ENCODE measurements around the gene TMEM82.
A peak's percentile ranks its signal among the peaks of the same experiment; 100 is the strongest.

Gene TMEM82

DNA sequence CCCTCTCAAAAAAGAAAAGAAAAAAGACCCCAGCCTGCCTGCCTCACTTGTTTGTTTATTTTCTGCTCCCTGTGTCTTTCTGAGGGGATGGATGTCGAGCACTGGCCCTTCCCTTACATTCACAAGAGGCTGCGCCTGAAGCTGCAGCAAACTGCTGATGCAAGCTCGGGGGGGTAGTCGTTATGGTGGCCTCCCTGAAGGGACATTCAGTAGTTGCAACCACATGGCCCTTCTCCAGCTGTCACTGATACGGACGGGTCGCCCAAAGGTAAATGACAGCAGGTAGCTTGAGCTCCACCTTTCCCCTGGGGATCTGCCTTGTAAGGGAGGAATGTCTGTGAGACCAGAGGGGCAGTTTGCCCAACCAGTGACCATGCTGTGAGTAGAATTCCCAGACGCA is 40.5 kb upstream of the TMEM82 start:
- H3K4me1 Mint-ChIP-seq, result peaks cover 36% of the 10 kb centered on the region

DNA sequence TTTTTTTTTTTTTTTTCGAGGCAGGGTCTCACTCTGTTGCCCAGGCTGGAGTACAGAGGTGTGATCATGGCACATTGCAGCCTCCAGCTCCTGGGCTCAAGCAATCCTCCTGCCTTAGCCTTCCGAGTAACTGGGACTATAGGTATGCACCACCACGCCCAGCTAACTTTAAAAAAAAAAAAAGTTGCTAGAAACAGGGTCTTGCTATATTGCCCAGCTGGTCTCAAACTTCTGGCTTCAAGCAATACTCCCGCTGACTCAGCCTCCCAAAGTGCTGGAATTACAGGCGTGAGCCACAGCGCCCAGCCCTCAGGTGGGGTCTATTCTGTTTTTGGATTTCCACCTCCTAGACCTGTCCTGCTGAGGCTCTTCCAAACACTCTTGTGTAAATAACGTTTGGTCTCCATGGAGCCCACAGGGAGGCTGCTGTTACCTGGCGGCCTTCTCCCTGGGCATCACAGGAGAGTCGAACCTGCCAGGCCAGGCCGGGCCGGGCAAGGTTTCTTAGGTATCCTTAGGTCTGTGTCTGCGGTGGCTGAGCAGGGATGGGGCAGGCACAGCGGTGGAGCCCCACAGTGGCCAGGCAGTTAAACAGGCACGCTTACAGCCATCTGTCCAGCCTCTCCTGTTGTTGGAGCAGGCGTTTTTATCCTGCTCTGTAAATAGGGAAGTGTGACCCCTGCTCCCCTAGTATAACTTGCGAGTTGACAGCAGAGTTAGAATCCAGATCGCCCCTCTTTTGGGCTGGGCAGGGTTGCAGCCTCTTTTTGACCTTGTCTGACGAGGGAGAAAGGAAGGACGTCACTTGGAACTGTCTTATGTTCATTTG is 39.4 kb upstream of the TMEM82 start:
- Mint-ChIP-seq H3K4me3 (no peak overlapping the region), H3K36me3 (ENCODE audit: low read depth) (peaks cover 38% of the 10 kb centered on the region), H3K4me1 (peaks cover 33% of the 10 kb centered on the region), H3K9me3 (no peaks in the 10 kb centered on the region), H3K27ac (peak overlapping the region; percentile 76), H3K27me3 (ENCODE audit: low read depth, poor library complexity) (no peaks in the 10 kb centered on the region)
- TF ChIP-seq, protein P1, sequence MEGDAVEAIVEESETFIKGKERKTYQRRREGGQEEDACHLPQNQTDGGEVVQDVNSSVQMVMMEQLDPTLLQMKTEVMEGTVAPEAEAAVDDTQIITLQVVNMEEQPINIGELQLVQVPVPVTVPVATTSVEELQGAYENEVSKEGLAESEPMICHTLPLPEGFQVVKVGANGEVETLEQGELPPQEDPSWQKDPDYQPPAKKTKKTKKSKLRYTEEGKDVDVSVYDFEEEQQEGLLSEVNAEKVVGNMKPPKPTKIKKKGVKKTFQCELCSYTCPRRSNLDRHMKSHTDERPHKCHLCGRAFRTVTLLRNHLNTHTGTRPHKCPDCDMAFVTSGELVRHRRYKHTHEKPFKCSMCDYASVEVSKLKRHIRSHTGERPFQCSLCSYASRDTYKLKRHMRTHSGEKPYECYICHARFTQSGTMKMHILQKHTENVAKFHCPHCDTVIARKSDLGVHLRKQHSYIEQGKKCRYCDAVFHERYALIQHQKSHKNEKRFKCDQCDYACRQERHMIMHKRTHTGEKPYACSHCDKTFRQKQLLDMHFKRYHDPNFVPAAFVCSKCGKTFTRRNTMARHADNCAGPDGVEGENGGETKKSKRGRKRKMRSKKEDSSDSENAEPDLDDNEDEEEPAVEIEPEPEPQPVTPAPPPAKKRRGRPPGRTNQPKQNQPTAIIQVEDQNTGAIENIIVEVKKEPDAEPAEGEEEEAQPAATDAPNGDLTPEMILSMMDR (IDR thresholded peaks at IDR 0.05), result no peak
- no peak for DNase-seq

More for the DNA sequence above, 40.5 kb upstream of the TMEM82 start:
- peaks cover 36% of the 10 kb centered on the region for H3K36me3 Mint-ChIP-seq (ENCODE audit: low read depth)
- H3K9me3 Mint-ChIP-seq, result no peaks in the 10 kb centered on the region
- H3K27ac Mint-ChIP-seq, result peak overlapping the region; percentile 69
- H3K4me3 Mint-ChIP-seq, result no peak overlapping the region
- H3K27me3 Mint-ChIP-seq (ENCODE audit: low read depth, poor library complexity), result no peaks in the 10 kb centered on the region
- no peak for DNase-seq
- TF ChIP-seq, protein P1 (IDR thresholded peaks at IDR 0.05), result no peak

DNA sequence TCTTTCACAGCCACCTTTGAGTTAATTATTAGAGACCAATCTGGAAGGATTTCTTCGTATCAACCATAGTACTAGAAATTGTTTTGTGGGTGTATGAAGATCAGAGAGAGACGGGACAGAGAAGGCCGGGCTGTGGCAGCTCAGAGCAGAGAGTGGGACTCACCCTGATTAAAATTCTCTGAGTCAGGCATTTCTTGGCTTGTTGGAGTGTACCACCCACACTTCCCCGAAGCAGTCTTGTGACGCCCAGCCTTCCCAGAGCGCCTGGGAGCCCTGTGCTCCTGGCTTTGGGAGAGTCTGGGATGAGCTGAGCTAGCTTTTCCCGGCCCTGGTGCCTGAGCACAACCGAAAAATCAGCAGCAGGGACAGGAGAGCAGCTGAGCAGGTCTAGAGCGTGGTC is 38.7 kb upstream of the TMEM82 start:
- peaks cover 37% of the 10 kb centered on the region for H3K36me3 Mint-ChIP-seq (ENCODE audit: low read depth)
- TF ChIP-seq, protein P1 (IDR thresholded peaks at IDR 0.05), result no peak
- no peak overlapping the region for H3K4me3 Mint-ChIP-seq
- H3K27ac Mint-ChIP-seq, result peak overlapping the region; percentile 76
- H3K4me1 Mint-ChIP-seq, result peaks cover 33% of the 10 kb centered on the region
- no peak for DNase-seq
- no peaks in the 10 kb centered on the region for H3K9me3 Mint-ChIP-seq
- no peaks in the 10 kb centered on the region for H3K27me3 Mint-ChIP-seq (ENCODE audit: low read depth, poor library complexity)

DNA sequence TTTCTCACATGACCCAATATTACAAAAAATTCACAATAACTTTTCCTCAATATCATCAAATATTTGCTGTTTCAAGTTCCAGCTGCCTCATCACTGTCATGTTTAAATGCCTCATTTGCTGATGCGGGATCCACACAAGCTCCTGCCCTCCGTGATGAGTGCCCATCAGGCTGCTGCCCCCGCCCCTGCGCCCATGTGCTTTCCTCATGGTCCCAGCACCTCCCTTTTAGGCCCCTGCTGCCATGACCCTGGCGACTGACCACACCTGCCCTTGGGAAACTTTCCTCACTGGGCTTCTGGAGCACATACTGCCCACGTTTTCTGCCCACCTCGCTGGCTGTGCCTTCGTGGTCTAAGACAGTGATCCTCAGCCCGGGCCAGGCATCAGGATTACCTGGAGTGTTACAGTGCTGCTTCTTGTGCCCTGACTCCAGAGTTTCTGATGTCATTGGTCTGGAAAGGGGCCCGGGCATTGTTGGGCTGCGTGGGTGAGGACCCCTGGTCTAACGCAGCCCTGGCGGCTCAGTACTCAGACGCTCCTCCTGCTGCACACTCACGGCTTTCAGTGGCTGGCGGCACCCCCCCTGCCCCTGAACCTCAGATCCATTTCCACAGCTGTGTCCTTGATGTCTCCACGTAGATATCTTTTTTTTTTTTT is 37.6 kb upstream of the TMEM82 start:
- no peak for DNase-seq
- TF ChIP-seq, protein P1 (IDR thresholded peaks at IDR 0.05), result no peak
- Mint-ChIP-seq H3K4me3 (no peak overlapping the region), H3K4me1 (peaks cover 33% of the 10 kb centered on the region), H3K36me3 (ENCODE audit: low read depth) (peaks cover 28% of the 10 kb centered on the region), H3K27me3 (ENCODE audit: low read depth, poor library complexity) (no peaks in the 10 kb centered on the region), H3K9me3 (no peaks in the 10 kb centered on the region), H3K27ac (peak overlapping the region; percentile 84)

DNA sequence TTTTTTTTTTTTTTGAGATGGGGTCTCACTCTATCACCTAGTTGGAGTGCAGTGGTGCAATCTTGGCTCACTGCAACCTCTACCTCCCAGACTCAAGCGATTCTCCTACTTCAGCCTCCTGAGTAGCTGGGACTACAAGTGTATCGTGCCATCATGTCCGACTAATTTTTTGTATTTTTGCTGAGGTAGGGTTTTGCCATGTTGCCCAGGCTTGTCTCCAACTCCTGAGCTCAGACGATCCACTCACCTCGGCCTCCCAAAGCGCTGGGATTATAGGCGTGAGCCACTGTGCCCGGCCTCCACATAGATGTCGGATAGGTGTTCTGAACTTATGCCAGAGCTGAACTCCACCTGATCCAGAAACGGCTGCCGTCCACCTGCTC is 37.1 kb upstream of the TMEM82 start:
- no peaks in the 10 kb centered on the region for H3K27me3 Mint-ChIP-seq (ENCODE audit: low read depth, poor library complexity)
- no peak overlapping the region for H3K4me3 Mint-ChIP-seq
- H3K36me3 Mint-ChIP-seq (ENCODE audit: low read depth), result peaks cover 28% of the 10 kb centered on the region
- TF ChIP-seq, protein P1 (IDR thresholded peaks at IDR 0.05), result no peak
- peak overlapping the region; percentile 52 for H3K27ac Mint-ChIP-seq
- peaks cover 33% of the 10 kb centered on the region for H3K4me1 Mint-ChIP-seq
- no peak for DNase-seq
- no peaks in the 10 kb centered on the region for H3K9me3 Mint-ChIP-seq

Measured in nephron progenitor cell (in vitro differentiated cells).